Measurements from ENCODE around the gene PDCL2.

GRCh38 chr4:55518442-55518841, 73.6 kb downstream of the PDCL2 start:
- TF ChIP-seq CTCF (conservative IDR thresholded peaks at IDR 0.05) (no peak), EZH2 (IDR thresholded peaks at IDR 0.05; ENCODE audit: low read depth) (no peak)

All from PC-9 (cell line).